H1 (cell line): Measurements from ENCODE around the gene SLC9A7. TPM values are rescaled to one million over a fixed set of nuclear protein-coding genes. Genes with fewer than 3 reads are reported as not detected.

Source experiments
- CTCF ChIA-PET: fragments of 300-600 bp; sonication (Branson Sonifier 250); formaldehyde crosslinking; loops from one replicate; lab custom pipeline; 2021; ENCODE audit not compliant: partially characterized antibody; lab: Charles Lee
- POLR2A ChIA-PET: fragments of 300-600 bp; sonication (Branson Sonifier 250); formaldehyde crosslinking; loops from one replicate; lab custom pipeline; 2021; ENCODE audit warnings: inconsistent platforms; ENCODE audit not compliant: partially characterized antibody; lab: Charles Lee
- DNase-seq, 2 experiments: peaks; one replicate each; pipeline versions ENCODE4 v3.0.0 to v3.0.0-alpha.2; 2010 to 2022; ENCODE audit warnings: low spot score in 2 of 2, low read depth in 1 of 2, mixed read lengths in 1 of 2
- FAIRE-seq: peaks from 2 replicates; lab custom pipeline; 2011; peaks lifted over from hg19 to GRCh38; lab: Jason Lieb, UNC
- H2AFZ ChIP-seq: 2 replicates; pipeline ENCODE4 v1.8.1; 2012; ENCODE audit warnings: low read length, inconsistent platforms
- H2AK5ac ChIP-seq: 2 replicates; pipeline ENCODE4 v1.6.1; 2013; ENCODE audit warnings: low read depth, low read length
- H2BK120ac ChIP-seq: replicated peaks from 2 replicates; pipeline ENCODE3; 2013; ENCODE audit warnings: low read depth, low read length, inconsistent platforms
- H2BK12ac ChIP-seq: 2 replicates; pipeline ENCODE4 v1.6.1; 2013; ENCODE audit warnings: low read depth, low read length
- H2BK15ac ChIP-seq: 2 replicates; pipeline ENCODE4 v1.6.1; 2013; ENCODE audit warnings: low read length
- H2BK20ac ChIP-seq: 2 replicates; pipeline ENCODE4 v1.6.1; 2013; ENCODE audit warnings: low read length
- H2BK5ac ChIP-seq: 2 replicates; pipeline ENCODE4 v1.6.1; 2013; ENCODE audit warnings: low read depth, low read length
- H3K14ac ChIP-seq: 2 replicates; pipeline ENCODE4 v1.6.1; 2013; ENCODE audit warnings: inconsistent platforms; ENCODE audit not compliant: insufficient read length
- H3K18ac ChIP-seq: 2 replicates; pipeline ENCODE4 v1.6.1; 2013; ENCODE audit warnings: low read length; ENCODE audit errors: extremely low read depth
- H3K23ac ChIP-seq: 2 replicates; pipeline ENCODE4 v1.6.1; 2013; ENCODE audit warnings: inconsistent platforms; ENCODE audit not compliant: insufficient read length
- H3K23me2 ChIP-seq: 2 replicates; pipeline ENCODE4 v1.6.1; 2013; ENCODE audit warnings: low read depth, low read length
- H3K27ac ChIP-seq: 2 replicates; pipeline ENCODE4 v1.6.1; 2011; ENCODE audit warnings: low read depth, low read length, inconsistent platforms
- H3K27me3 ChIP-seq, 4 experiments: replicated peaks in 1 of 4; 1 replicate in 1 of 4; 2 replicates in 3 of 4; pipeline versions ENCODE4 v1.6.1 to v1.8.1; 2011 to 2013; ENCODE audit warnings: low read length in 3 of 4, mild to moderate bottlenecking in 3 of 4, inconsistent platforms in 2 of 4, mixed read lengths in 2 of 4, moderate library complexity in 1 of 4; ENCODE audit not compliant: control insufficient read depth in 3 of 4, insufficient read depth in 3 of 4; ENCODE audit errors: extremely low read depth in 1 of 4
- H3K36me3 ChIP-seq, 4 experiments: 2 replicates each; pipeline versions ENCODE4 v1.6.1 to v1.8.1; 2011 to 2013; ENCODE audit warnings: mild to moderate bottlenecking in 4 of 4, low read length in 3 of 4, moderate library complexity in 2 of 4, control low read depth in 1 of 4, inconsistent platforms in 1 of 4; ENCODE audit not compliant: insufficient read depth in 4 of 4, control insufficient read depth in 2 of 4
- H3K4ac ChIP-seq: replicated peaks from 2 replicates; pipeline ENCODE3; 2013; ENCODE audit warnings: low read length, low read depth, mixed read lengths, inconsistent platforms; ENCODE audit not compliant: insufficient read length
- H3K4me1 ChIP-seq, 4 experiments: replicated peaks in 1 of 4; 1 replicate in 1 of 4; 2 replicates in 3 of 4; pipeline versions ENCODE4 v1.6.1 to v1.8.1; 2011 to 2013; ENCODE audit warnings: low read length in 3 of 4, inconsistent platforms in 2 of 4, mixed read lengths in 1 of 4; ENCODE audit not compliant: insufficient read depth in 4 of 4, control insufficient read depth in 3 of 4
- H3K4me2 ChIP-seq, 2 experiments: 2 replicates each; pipeline versions ENCODE4 v1.6.1 to v1.8.1; 2011 to 2013; ENCODE audit warnings: low read depth in 2 of 2, low read length in 2 of 2, control low read depth in 1 of 2, inconsistent platforms in 1 of 2, mild to moderate bottlenecking in 1 of 2; ENCODE audit not compliant: insufficient read depth in 1 of 2
- H3K4me3 ChIP-seq, 4 experiments: fragments of 200-600, 300-600 bp in 1 of 4; sonication (generic), shearing (Covaris generic), sonication (Bioruptor Twin) in 1 of 4; 2 replicates each; pipeline versions ENCODE4 v1.5.1 to v1.8.1; 2011 to 2016; ENCODE audit warnings: low read length in 4 of 4, low read depth in 3 of 4, control low read depth in 2 of 4, inconsistent platforms in 2 of 4, mild to moderate bottlenecking in 2 of 4, mixed read lengths in 1 of 4, moderate library complexity in 1 of 4; ENCODE audit not compliant: insufficient read depth in 2 of 4; ENCODE audit errors: extremely low read depth in 1 of 4
- H3K56ac ChIP-seq: replicated peaks from 2 replicates; pipeline ENCODE3; 2013; ENCODE audit warnings: low read depth, mild to moderate bottlenecking, mixed read lengths, low read length, inconsistent platforms; ENCODE audit not compliant: insufficient read length
- H3K79me1 ChIP-seq: 2 replicates; pipeline ENCODE4 v1.6.1; 2013; ENCODE audit warnings: low read depth, low read length, control low read depth
- H3K79me2 ChIP-seq, 2 experiments: 2 replicates each; pipeline versions ENCODE4 v1.6.1 to v1.8.1; 2012 to 2013; ENCODE audit warnings: low read length in 2 of 2, mild to moderate bottlenecking in 2 of 2, inconsistent platforms in 1 of 2; ENCODE audit not compliant: insufficient read depth in 2 of 2, control insufficient read depth in 1 of 2
- H3K9ac ChIP-seq, 4 experiments: replicated peaks in 1 of 4; 1 replicate in 1 of 4; 2 replicates in 3 of 4; pipeline versions ENCODE4 v1.6.1 to v1.8.1; 2011 to 2013; ENCODE audit warnings: low read depth in 3 of 4, low read length in 3 of 4, control low read depth in 2 of 4, mild to moderate bottlenecking in 2 of 4, moderate library complexity in 2 of 4, inconsistent platforms in 1 of 4; ENCODE audit errors: extremely low read depth in 1 of 4
- H3K9me3 ChIP-seq, 2 experiments: 2 replicates each; pipeline versions ENCODE4 v1.6.1 to v1.8.1; 2012 to 2013; ENCODE audit warnings: mild to moderate bottlenecking in 2 of 2, moderate library complexity in 2 of 2, control low read depth in 1 of 2, inconsistent platforms in 1 of 2, low read depth in 1 of 2, low read length in 1 of 2, mixed read lengths in 1 of 2; ENCODE audit not compliant: insufficient read depth in 2 of 2
- H4K20me1 ChIP-seq, 2 experiments: replicated peaks in 1 of 2; 2 replicates each; pipeline versions ENCODE3 to v1.8.1; 2011 to 2013; ENCODE audit warnings: inconsistent platforms in 2 of 2, low read length in 2 of 2, mild to moderate bottlenecking in 1 of 2; ENCODE audit not compliant: insufficient read depth in 2 of 2, control insufficient read depth in 1 of 2
- H4K5ac ChIP-seq: 2 replicates; pipeline ENCODE4 v1.6.1; 2013; ENCODE audit warnings: low read length, low read depth, mixed read lengths, inconsistent platforms; ENCODE audit not compliant: insufficient read length
- H4K8ac ChIP-seq: 2 replicates; pipeline ENCODE4 v1.8.0; 2013; ENCODE audit warnings: mild to moderate bottlenecking, moderate library complexity, low read length, inconsistent platforms; ENCODE audit not compliant: insufficient read depth; ENCODE audit errors: extremely low read depth
- H4K91ac ChIP-seq: replicated peaks from 2 replicates; pipeline ENCODE3; 2013; ENCODE audit warnings: low read length, mixed read lengths, inconsistent platforms; ENCODE audit not compliant: insufficient read length
- KDM5A ChIP-seq: fragments of 200-600 bp; IDR thresholded peaks from 2 replicates; pipeline ENCODE4 v1.7.1; 2012; ENCODE audit warnings: mild to moderate bottlenecking, low read length, inconsistent platforms, mixed read lengths
- PHF8 ChIP-seq: fragments of 200-600 bp; sonication (generic); conservative IDR thresholded peaks from 2 replicates; pipeline ENCODE4 v1.7.1; 2012; ENCODE audit warnings: low read depth, mild to moderate bottlenecking, inconsistent platforms, low read length, moderate library complexity
- POLR2AphosphoS5 ChIP-seq: IDR thresholded peaks from 2 replicates; pipeline ENCODE4 v1.6.1; 2011; ENCODE audit warnings: low read depth, low read length
- RXRA ChIP-seq: IDR thresholded peaks from 2 replicates; pipeline ENCODE4 v1.6.1; 2011; ENCODE audit warnings: low read depth, mild to moderate bottlenecking, low read length, moderate library complexity; ENCODE audit not compliant: insufficient read depth
- SP2 ChIP-seq: IDR thresholded peaks from 2 replicates; pipeline ENCODE4 v1.6.1; 2012; ENCODE audit warnings: mild to moderate bottlenecking, low read length, inconsistent platforms
- SUZ12 ChIP-seq: fragments of 200-600 bp; sonication (generic); IDR thresholded peaks from 2 replicates; pipeline ENCODE4 v1.6.1; 2012; ENCODE audit warnings: mild to moderate bottlenecking, inconsistent platforms, low read length, moderate library complexity, mixed read lengths
- TBP ChIP-seq: IDR thresholded peaks from 2 replicates; pipeline ENCODE4 v1.6.1; 2011; ENCODE audit warnings: low read depth, low read length, improper control_type of control experiment
- WGBS, 2 experiments: shearing (Covaris generic) in 1 of 2; methylation state at CpG; one replicate each; pipeline versions ENCODE4 v1.1.6 to v1.1.7; 2013 to 2015; ENCODE audit warnings: low lambda C conversion rate in 2 of 2, mixed read lengths in 2 of 2, inconsistent platforms in 1 of 2, low coverage in 1 of 2, missing lambda C conversion rate in 1 of 2; ENCODE audit not compliant: insufficient replicate concordance in 2 of 2, insufficient coverage in 1 of 2, insufficient read length in 1 of 2; ENCODE audit errors: extremely low coverage in 1 of 2, missing lambda C conversion rate in 1 of 2; 5-methylcytosine and 5-hydroxymethylcytosine counted together
- polyA plus RNA-seq, 7 experiments: library from polyadenylated mRNA; depleted of rRNA in 3 of 7; stranded (reverse) in 5 of 7; unstranded in 2 of 7; fragments of >200 nt in 5 of 7; fragments of 200-250 nt in 2 of 7; gene quantifications; 1 replicate in 5 of 7; 2 replicates in 1 of 7; 4 replicates in 1 of 7; pipeline versions ENCODE4 v1.2.1 to v1.2.3, GENCODE V29; 2011 to 2013; ENCODE audit warnings: missing spikeins in 2 of 7, mixed read lengths in 2 of 7
- total RNA-seq: library from RNA; stranded (reverse); fragmentation: NEBNext Ultra II Directional; extraction: Animal tissue kit (Norgen Biotek cat#: 25700); gene quantifications from 2 replicates; pipeline ENCODE4 v1.2.1, GENCODE V29; 2021
- TF ChIP-seq, protein P1 (sequence below), 3 experiments: IDR thresholded peaks; 1 replicate in 2 of 3; 2 replicates in 1 of 3; pipeline versions ENCODE4 v1.5.1 to v1.6.1; 2011; ENCODE audit warnings: low read length in 3 of 3, mild to moderate bottlenecking in 3 of 3, inconsistent platforms in 2 of 3, low read depth in 1 of 3, moderate library complexity in 1 of 3; ENCODE audit not compliant: insufficient read depth in 1 of 3; ENCODE audit errors: control extremely low read depth in 1 of 3

SLC9A7 gene
- total and polyA plus RNA-seq, 2 of the 8 experiments (the other 6 are each of a cell fraction or from before 2014, with no cell fraction given) = 6.7 to 17.2 TPM

DNA sequence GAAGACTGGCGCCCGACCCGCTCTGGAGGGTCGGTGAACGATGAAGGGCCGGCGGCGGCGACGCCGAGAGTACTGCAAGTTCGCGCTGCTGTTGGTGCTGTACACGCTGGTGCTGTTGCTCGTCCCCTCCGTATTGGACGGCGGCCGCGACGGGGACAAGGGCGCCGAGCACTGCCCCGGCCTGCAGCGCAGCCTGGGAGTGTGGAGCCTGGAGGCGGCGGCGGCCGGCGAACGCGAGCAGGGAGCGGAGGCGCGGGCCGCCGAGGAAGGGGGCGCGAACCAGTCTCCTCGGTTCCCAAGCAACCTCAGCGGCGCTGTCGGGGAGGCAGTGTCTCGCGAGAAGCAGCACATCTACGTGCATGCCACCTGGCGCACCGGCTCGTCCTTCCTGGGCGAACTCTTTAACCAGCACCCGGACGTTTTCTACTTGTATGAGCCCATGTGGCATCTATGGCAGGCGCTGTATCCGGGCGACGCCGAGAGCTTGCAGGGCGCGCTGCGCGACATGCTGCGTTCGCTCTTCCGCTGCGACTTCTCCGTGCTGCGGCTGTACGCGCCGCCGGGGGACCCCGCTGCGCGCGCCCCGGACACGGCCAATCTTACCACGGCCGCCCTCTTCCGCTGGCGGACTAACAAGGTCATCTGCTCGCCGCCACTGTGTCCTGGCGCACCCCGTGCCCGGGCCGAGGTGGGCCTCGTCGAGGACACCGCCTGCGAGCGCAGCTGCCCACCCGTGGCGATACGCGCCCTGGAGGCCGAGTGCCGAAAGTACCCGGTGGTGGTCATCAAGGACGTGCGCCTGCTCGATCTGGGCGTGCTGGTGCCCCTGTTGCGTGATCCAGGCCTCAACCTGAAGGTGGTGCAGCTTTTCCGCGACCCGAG lies 184.8 kb downstream of the SLC9A7 start:
- H2AK5ac ChIP-seq = 0 out of 2 replicates have a peak overlapping the region, but pooled peaks have one; percentile 65
- 3% methylated on average over 50 of the region's 107 CpGs; no CpG with 5 or more reads in 1 of the 2 experiments for WGBS, 2 experiments
- no peak overlapping the region for H3K14ac ChIP-seq
- peak overlapping the region; percentile 73 for H4K91ac ChIP-seq
- no peak overlapping the region for H3K23ac ChIP-seq
- H3K36me3 ChIP-seq = no peaks in the 10 kb centered on the region; a peak in 1 of 8 replicates
- peak overlapping the region; percentile 73 to 97 for H3K4me2 ChIP-seq
- H3K4me3 ChIP-seq = peak overlapping the region; percentile 64 to 81 (median 70)
- ChIA-PET CTCF (interaction anchor here (0.6 kb wide), 1 partner anchor 94 kb away, joined by 3 read pairs; no protein-coding TSS in a partner anchor), POLR2A (no interaction called here)
- H3K4me1 ChIP-seq = peaks cover 0 to 12% (median 3%) of the 10 kb centered on the region in 4 experiments; a peak in 3 of 7 replicates
- DNase-seq (peak in 1 of 2 experiments; percentile 69), FAIRE-seq (no peak)
- no peak overlapping the region for H2BK12ac ChIP-seq
- H2AFZ ChIP-seq = no peak overlapping the region
- H4K5ac ChIP-seq = no peak overlapping the region
- no peak overlapping the region for H2BK5ac ChIP-seq
- peaks cover 0 to 38% of the 10 kb centered on the region in 2 experiments; a peak in 2 of 4 replicates for H3K79me2 ChIP-seq
- H3K27me3 ChIP-seq = no peaks in the 10 kb centered on the region; a peak in 1 of 7 replicates
- H3K23me2 ChIP-seq = peaks cover 6% of the 10 kb centered on the region
- peak overlapping the region; percentile 1 for H3K56ac ChIP-seq
- H2BK120ac ChIP-seq = no peak overlapping the region
- no peaks in the 10 kb centered on the region for H3K9me3 ChIP-seq
- H4K20me1 ChIP-seq = peaks cover 0 to 8% of the 10 kb centered on the region in 2 experiments
- no peak overlapping the region for H3K4ac ChIP-seq
- no peak overlapping the region for H2BK15ac ChIP-seq
- no peak overlapping the region for H2BK20ac ChIP-seq
- H4K8ac ChIP-seq = peak overlapping the region; percentile 25; the same call in 1 of the 2 replicates
- H3K9ac ChIP-seq = peak overlapping the region; percentile 29 to 57 (median 48); a peak in 6 of 7 replicates
- H3K27ac ChIP-seq = no peak overlapping the region; the same call in 1 of the 2 replicates
- peak overlapping the region; percentile 32 for H3K18ac ChIP-seq
- no peaks in the 10 kb centered on the region for H3K79me1 ChIP-seq
- TF ChIP-seq KDM5A (no peak), TBP (no peak), POLR2AphosphoS5 (no peak; the same call in 1 of the 2 replicates), RXRA (no peak), SP2 (no peak), PHF8 (peak; percentile 23; the same call in 1 of the 2 replicates), SUZ12 (no peak)
- TF ChIP-seq, protein P1, sequence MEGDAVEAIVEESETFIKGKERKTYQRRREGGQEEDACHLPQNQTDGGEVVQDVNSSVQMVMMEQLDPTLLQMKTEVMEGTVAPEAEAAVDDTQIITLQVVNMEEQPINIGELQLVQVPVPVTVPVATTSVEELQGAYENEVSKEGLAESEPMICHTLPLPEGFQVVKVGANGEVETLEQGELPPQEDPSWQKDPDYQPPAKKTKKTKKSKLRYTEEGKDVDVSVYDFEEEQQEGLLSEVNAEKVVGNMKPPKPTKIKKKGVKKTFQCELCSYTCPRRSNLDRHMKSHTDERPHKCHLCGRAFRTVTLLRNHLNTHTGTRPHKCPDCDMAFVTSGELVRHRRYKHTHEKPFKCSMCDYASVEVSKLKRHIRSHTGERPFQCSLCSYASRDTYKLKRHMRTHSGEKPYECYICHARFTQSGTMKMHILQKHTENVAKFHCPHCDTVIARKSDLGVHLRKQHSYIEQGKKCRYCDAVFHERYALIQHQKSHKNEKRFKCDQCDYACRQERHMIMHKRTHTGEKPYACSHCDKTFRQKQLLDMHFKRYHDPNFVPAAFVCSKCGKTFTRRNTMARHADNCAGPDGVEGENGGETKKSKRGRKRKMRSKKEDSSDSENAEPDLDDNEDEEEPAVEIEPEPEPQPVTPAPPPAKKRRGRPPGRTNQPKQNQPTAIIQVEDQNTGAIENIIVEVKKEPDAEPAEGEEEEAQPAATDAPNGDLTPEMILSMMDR (IDR thresholded peaks at IDR 0.05; ENCODE audit: control extremely low read depth in 1 of 3, insufficient read depth in 1 of 3, low read depth in 1 of 3, low read length in 3 of 3) = peak in 1 of 3 experiments; percentile 7; a peak in 1 of 4 replicates
